DMS79 treated with DMSO at 0.1 percent for 48 hours (cell line): Measurements from ENCODE around the gene LRRC4C.

ENCODE experiments used
- DNase-seq: peaks from one replicate; lab custom pipeline; 2025; lab: John Stamatoyannopoulos, UW

Gene LRRC4C

DNA sequence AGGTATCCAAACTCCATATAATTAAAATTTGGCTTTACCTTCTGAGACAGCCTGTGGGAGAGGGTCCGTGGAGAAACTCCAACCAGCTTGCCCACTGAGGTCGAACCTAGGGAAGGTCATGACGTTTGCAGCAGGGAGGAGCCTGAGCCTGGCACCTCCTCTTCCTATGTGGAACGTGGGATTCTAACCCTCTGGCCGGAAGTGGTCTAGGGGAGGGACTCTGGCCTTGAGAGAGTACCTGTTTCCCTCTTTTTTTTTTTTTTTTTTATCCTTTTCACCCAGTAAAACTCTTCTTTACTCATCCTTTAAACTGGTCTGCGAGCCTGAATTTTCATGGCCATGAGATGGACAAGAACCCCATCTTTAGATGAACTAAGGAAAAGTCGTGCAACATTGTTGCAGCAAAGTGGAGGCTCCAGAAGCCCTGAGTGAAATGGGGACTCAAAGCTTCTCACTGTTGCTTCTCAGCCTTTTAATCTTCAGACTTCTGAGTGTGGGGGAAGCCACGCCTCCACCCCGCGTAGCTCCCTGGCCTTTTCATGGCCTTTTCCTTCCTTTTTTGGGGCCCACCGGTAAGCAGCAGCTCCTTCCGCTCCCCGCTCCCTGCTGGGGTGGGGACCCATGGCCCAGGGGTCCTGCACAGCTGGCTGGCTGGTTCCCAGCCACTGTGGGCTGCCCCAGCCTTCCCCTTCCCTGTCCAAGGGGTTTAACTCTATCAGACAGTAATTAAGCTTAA is 1359.9 kb downstream of the LRRC4C start:
- DNase-seq = no peak

DNA sequence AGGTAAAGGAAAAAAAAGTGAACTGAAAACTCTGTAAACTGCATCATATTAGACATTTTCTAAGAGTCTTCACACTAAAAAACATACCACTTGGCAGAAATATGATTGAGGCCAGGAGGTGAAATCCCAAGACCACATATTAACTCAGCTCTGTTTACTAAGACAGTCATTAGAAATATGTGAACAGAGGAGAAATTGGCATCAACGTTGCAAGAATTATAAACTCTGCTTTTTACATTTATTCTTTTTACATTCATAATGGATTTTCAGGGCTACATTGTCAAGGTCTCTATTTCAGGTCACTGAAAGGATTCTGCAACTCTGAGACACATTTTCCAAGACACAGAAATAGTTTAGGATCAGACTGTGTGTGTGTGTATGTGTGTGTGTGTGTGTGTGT is 1364.0 kb downstream of the LRRC4C start:
- no peak for DNase-seq

DNA sequence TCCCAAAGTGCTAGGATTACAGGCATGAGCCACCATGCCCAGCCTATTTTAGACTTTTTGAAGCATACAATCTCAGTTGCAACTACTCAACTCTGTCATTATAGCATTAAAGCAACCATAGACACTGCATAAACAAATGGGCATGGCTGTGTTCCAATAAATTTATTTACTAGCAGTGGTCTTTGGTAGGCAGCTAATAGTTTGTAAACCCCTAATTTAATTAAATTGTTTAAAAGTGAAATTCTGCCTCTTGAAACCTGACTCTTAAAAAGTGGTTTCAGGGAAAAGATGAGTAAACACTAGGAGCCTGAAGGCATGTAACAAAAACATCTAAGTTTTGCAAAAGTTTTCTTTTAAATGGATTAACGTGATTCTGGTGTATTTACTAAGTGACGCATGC is 1364.5 kb downstream of the LRRC4C start:
- no peak for DNase-seq

DNA sequence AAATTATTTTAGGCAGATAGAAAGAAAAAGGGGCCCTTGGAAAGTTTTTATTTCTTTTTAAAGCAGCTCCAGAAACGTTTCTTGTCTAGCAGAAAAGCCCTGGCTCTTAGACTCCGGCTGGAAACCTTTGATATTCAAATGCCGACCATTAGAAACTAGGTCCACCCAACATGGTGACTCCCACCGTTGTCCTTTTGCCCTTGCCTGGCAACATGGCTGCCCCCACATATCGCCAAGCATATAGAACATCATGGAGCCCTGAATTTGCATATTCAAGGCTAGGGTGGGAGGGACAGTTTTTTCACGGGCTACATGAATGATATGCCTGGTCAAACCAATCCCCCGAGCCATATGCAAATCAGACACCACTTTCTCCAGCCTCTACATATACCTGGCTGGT is 1379.0 kb downstream of the LRRC4C start:
- no peak for DNase-seq
